ENCODE results near the gene ARHGAP18.

DNA sequence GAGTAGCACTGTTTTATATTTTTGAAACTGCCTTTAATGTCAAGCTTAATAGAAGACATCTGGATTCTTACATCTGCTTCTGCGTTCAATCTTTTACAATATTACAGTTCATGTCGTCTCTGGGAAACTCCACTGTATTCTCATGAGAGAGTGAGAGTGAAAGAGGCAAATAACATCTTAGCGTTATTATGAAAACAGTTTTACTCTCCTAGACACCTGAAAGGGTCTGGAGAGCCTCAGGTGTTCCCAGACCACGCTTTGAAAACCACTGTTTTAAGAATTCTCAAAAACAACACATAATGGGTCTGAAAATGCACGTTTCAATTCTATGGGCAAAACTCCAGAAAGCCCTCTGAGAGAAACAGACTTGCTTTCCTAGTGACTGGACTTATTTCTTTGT lies 63.3 kb downstream of the ARHGAP18 start:
- TF ChIP-seq, protein P1, sequence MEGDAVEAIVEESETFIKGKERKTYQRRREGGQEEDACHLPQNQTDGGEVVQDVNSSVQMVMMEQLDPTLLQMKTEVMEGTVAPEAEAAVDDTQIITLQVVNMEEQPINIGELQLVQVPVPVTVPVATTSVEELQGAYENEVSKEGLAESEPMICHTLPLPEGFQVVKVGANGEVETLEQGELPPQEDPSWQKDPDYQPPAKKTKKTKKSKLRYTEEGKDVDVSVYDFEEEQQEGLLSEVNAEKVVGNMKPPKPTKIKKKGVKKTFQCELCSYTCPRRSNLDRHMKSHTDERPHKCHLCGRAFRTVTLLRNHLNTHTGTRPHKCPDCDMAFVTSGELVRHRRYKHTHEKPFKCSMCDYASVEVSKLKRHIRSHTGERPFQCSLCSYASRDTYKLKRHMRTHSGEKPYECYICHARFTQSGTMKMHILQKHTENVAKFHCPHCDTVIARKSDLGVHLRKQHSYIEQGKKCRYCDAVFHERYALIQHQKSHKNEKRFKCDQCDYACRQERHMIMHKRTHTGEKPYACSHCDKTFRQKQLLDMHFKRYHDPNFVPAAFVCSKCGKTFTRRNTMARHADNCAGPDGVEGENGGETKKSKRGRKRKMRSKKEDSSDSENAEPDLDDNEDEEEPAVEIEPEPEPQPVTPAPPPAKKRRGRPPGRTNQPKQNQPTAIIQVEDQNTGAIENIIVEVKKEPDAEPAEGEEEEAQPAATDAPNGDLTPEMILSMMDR (IDR thresholded peaks at IDR 0.05; ENCODE audit: insufficient read depth, low read length, poor library complexity, severe bottlenecking) = no peak
- TF ChIP-seq EZH2phosphoT487 (conservative IDR thresholded peaks at IDR 0.05; ENCODE audit: low read length) = no peak

Measured in SU-DHL-6 (cell line).